Stomach (tissue), 4 donors: ENCODE measurements around the gene METTL16.

ENCODE experiments used
- CTCF ChIP-seq, 7 experiments: fragments of 450-650 bp in 4 of 7; fragments of 200-600 bp in 3 of 7; sonication (generic) in 3 of 7; IDR thresholded peaks; one replicate each; pipeline ENCODE4 v1.5.1; 2016 to 2019; ENCODE audit warnings: antibody characterized with exemption in 7 of 7, control low read depth in 2 of 7, mild to moderate bottlenecking in 1 of 7
- EP300 ChIP-seq: sonication (generic); formaldehyde crosslinking; IDR thresholded peaks from one replicate; pipeline ENCODE4 v1.6.1; 2017; ENCODE audit warnings: antibody characterized with exemption

DNA sequence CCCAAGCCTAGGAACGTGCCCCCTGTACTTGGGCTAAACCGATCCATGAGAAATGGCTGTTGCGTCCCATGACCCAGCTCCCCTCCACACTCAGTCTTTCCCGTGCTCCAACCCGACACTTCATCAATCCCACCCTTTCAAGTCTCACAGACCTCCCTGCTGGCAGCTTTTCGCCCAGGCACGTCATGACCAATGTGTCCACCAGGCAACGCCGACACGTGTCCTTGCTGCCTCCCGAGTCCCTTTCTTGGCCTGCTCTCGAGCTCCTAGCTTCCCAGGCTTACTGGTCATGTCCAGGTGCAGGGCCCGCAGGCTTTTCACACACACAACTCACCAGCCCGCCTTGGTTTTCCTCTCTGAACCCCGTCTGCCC lies 123.0 kb downstream of the METTL16 start:
- TF ChIP-seq EP300: no peak
- no peak for TF ChIP-seq CTCF (IDR thresholded peaks at IDR 0.05)
